HuH-7.5 (cell line): Measurements from ENCODE around the gene KRT79.
A peak's percentile ranks its signal among the peaks of the same experiment; 100 is the strongest.
"Not testable (repeated sequence)": the region's sequence is repeated elsewhere in the genome, so short reads cannot be mapped to it uniquely, and the experiment has no call there.

Experiments used
- DNase-seq: peaks from one replicate; pipeline ENCODE4 v3.0.0; 2011; ENCODE audit warnings: low spot score

KRT79 gene

DNA sequence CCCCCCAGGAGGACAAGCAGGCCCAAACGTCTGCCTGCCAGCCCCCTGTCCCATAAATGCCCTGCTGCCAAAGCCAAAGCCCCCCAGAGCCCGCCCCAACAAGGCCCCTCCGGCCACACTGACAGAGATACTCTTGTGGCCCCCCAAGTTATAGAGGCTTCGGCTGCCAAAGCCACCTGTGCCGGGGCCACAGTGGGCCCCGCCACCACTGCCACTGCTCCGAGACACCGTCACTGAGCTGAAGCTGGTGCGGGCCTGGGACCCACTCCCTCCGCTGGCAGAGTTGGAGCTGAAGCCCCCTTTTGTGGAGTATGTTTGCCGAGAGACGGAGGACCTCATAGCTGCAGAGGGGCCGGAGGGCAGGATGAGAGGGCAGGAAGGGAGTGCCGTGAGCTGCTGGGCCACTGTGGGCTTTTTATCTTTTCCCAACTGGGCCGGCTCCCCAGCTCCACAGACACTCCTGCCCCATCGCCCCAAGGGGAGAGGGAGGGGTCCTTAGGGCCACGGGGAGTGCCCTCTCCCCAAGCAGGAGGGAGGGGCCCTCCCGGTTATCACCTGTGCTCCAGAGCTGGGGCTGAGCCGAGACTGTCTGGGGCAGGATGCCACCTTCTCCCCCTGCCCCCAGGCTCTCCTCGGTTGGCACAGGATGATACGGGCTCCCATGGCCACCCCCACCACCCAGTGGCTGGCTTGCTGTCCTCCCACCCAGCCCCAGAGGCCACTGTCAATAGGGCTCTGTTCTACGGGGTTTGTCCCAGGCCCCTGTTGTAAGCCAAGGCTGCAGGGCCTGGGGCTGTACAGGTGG lies at the start of gene KRT79:
Gene KRT79, minus strand, starts transcription at position 390 of the 805 bp plus-strand sequence. Its CDS starts 51 bp downstream, at position 339.
- no peak for DNase-seq

- DNase-seq = not testable (repeated sequence)
These were observed 46.4 kb upstream of the KRT79 start for GRCh38 chr12:52880499-52880898.

DNA sequence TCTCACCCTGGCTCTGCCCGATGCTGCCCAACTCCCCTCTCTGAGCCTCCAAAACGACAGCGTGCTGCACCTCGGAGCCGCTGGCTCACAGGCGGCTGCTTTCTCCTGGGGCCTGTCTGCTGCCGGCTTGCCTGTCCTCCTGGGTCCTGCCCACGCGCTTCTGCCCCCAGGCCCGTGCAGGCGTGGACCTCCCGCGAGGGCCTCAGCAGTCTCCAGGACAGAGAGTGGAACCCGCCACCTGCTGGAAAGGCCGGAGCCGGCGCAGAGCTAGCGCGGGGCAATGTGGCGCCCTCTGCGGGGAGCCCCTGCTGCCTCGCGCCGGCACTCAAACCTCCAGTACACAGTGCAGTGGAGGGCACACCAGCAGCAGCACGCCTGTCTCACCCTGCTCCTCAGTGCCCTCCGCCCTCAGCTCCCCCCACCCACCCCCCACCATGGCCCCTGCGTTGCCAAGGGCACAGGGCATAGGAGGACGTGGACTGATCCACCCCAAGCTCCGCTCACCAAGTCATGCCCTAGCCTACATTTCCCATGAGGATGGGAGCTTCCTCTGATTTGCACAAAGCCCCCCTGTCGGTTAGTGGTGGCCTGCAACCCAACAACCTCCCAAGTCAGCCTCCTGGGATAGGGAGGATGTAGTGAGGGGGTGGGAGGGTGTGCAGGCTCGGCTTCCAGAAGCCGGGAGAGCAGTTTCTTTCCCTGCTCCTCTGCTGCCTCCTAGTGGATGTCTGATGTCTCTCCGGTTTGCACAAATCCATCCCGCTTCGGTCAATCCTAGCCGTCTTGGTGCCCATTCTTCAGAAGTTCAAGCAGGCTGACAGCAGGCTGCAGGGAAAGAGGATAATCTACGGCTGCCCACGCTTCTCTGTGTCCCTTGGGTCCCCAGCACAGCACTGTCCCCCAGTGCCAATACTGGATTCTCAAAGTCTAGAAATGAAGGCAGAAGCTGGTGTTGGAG lies 45.6 kb upstream of the KRT79 start:
- DNase-seq = peak; percentile 93

DNA sequence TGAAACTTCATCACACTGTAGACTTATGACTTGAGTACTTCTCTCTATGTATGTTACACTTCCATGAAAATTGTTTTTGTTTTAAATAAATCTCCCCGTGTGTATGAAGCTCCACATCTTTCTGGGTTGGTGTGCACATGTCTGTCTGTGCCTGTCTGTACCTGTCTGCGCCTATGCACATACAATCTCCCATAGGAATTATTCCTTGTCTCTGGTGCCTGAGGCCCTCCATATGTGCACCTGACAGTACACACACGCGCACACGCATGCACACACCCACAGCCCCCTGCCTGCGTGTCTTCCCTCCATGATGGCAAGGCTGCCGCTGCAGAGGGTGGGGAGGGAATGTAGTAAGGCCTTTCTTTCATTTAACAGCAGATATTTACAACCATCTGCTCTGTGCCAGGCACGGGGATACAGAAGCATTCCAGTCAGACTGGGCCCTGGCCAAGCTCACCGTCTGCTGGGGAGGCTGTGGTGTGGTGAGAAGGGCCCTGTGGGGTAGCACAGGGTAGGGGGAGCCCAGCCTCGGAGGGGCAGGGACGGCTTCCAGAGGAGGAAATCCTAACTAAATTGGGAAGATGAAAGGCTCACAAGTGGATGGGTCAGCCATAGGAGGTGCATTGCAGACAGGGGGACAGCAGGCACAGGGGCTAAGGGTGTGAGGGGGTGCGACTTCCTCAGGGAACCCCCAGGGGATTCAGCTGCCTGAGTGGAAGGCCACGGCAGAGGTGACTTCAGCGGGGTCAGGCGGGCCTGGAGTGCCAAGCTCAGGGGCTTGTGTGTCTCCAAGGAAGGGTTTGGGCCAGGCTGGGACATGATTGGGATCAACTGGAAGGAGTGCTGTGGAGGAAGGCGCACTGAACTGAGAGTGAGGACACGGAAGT lies 44.6 kb upstream of the KRT79 start:
- DNase-seq = no peak

GRCh38 chr12:52877242-52877641 lies 43.1 kb upstream of the KRT79 start:
- no peak for DNase-seq

DNA sequence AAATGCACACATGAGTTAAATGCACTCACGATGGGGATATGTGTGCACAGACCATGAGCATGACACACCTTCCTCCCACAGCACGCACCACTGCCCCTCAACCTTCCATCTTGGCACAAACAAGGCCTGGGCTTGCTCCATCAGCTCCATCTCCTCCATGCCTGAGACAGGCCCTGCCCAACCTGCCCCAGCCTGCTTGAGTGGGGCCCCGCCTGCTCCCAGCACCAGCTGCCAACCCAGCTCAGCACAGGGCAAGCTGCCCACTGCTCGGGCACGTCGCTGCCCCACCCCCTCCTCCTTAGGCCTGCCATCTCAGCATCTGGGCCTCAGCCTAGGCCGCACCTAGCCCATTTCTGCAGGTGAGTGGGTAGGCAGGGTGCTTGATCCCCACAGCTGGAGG lies 42.3 kb upstream of the KRT79 start:
- DNase-seq = no peak

GRCh38 chr12:52874573-52875435 lies 40.7 kb upstream of the KRT79 start:
- DNase-seq = no peak

GRCh38 chr12:52873832-52874572 lies 39.9 kb upstream of the KRT79 start:
- peak; percentile 92 for DNase-seq

GRCh38 chr12:52873513-52873831 lies 39.4 kb upstream of the KRT79 start:
- DNase-seq = no peak

GRCh38 chr12:52872644-52873389 lies 38.7 kb upstream of the KRT79 start:
- DNase-seq = no peak

- DNase-seq = no peak
These were observed 37.4 kb upstream of the KRT79 start for GRCh38 chr12:52871291-52872039.

DNA sequence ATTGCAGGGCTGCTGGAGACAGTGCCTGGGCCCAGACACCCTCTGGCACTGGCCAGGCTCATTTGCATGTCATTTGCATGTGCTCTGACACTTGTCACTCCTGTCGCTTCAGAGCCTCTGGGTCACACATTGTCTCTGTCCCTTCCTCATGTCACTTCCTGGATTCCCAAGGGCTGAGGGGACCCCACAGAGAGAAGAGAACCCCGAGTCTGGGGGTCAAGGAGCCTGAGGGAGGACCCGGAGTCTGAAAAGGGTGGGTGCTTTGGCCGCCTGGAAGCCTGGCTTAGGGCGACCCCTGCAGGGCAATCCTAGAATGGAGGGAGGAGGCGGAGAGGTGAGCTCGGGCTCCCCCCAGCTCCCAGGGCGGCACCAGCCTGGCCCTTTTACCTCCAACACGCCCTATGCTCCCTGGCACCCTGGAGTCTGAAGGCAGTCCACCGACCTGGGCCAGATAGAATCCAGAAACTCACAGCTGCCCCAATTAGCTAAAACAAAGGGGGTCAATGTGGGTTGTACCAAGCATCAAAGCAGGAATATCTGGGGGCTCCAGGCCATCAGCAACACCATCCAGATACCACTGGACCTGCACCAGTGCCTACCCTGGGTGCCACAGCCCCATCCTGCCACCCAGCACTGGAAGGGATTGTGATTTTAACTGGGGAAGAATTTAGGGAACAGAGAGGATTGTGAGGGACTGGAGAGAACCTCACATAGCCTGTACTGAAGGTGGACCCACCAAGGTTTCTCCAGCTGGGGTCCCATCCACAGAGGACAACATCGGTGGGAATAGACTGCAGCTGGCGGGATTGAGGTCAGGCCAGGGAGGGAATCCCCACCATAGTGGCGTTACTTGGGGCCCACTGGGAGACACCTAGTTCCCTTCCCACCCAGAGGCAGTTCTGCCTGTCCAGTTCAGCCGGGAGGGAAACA lies 36.5 kb upstream of the KRT79 start:
- DNase-seq = peak; percentile 88

GRCh38 chr12:52867642-52868041 lies 33.5 kb upstream of the KRT79 start:
- no peak for DNase-seq

DNA sequence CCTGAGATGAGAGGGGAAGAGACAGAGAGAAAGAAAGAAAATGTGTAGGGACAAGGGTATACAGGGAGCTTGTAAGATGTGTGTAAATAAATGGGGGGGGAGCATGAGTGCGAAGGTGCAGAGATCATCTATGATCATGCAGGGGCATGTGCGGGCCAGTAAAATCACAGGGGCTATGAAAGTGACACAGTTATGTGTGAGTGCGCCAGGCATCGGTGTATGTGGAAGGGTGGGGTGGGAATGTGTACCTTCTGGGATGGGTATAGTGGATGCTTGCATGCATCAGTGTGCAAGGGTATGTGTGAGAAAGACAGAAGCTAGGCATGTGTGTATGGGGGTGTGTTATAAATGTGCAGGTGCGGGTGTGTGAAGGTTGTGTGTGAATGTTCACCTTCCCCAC lies 33.0 kb upstream of the KRT79 start:
- no peak for DNase-seq

DNA sequence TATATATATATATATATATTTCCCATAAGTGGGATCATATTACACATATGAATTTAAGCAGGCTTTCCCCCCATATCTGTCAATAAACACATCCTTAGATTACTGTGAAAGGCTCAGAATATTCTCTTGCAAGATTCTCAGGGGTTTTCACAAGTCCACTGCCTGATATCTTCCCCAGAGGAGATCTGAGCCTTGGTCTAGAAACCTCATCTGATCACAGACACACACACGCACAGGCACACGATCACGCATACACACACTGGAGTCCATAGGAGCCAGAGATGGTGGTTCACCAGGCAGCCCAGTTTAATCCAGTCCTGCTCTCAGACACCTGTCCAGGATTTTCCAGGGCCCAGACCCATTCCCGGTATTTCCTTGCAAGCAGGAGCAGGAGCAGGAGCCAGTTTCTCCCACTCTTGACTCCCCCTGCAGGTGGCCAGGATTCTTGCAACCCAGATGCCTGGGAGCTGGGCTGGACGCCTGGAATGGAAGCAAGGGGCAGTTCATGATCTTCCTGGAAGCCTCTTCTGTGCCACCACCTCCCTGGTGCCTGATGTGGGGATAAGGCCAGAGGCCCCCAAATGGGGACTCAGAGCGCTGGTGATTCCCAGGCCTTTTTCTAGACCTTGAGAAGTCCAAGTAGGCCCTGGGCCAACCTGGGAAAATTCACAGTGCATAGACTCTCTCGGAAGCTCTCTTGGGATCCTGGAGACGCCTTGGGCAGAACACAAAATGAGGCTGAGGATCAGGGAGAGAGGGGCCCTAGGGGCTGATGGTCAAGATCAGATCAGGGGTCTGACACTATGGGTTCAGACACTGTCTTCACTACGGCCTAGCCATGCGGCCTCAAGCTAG lies 31.2 kb upstream of the KRT79 start:
- DNase-seq = peak; percentile 94

GRCh38 chr12:52862023-52862422 lies 27.9 kb upstream of the KRT79 start:
- DNase-seq = no peak

GRCh38 chr12:52861511-52861910 lies 27.4 kb upstream of the KRT79 start:
- no peak for DNase-seq
